BJ (cell line): Measurements from ENCODE around the gene PPP1R7. TPM values are rescaled to one million over a fixed set of nuclear protein-coding genes. Genes with fewer than 3 reads are reported as not detected.

Experiments
- CTCF ChIA-PET: fragments of 350-600 bp; formaldehyde crosslinking; extraction: SDS; loops from one replicate; lab custom pipeline; 2021; ENCODE audit warnings: antibody characterized with exemption, inconsistent platforms; lab: Yijun Ruan, JAX
- POLR2A ChIA-PET: fragments of 300-600 bp; sonication (Branson Sonifier 250); formaldehyde crosslinking; extraction: SDS; loops from one replicate; lab custom pipeline; 2021; ENCODE audit warnings: antibody characterized with exemption; lab: Charles Lee
- DNase-seq: peaks from one replicate; pipeline ENCODE4 v3.0.0-alpha.2; 2011; ENCODE audit warnings: low read depth
- H3K27me3 ChIP-seq: 2 replicates; pipeline ENCODE4 v1.6.0; 2011; ENCODE audit warnings: low read length; ENCODE audit not compliant: control insufficient read depth, insufficient read depth
- H3K36me3 ChIP-seq: 2 replicates; pipeline ENCODE4 v1.5.1; 2011; ENCODE audit warnings: low read length; ENCODE audit not compliant: control insufficient read depth, insufficient read depth
- H3K4me3 ChIP-seq: 2 replicates; pipeline ENCODE4 v1.5.1; 2011; ENCODE audit warnings: low read depth, mild to moderate bottlenecking, control low read depth, low read length
- CTCF ChIP-seq: IDR thresholded peaks from 2 replicates; pipeline ENCODE4 v1.5.1; 2011; ENCODE audit warnings: low read depth, mild to moderate bottlenecking, control low read depth, inconsistent platforms, low read length, moderate library complexity; ENCODE audit not compliant: insufficient read depth
- polyA plus RNA-seq: library from polyadenylated mRNA; depleted of rRNA; stranded (reverse); fragments of >200 nt; gene quantifications from 2 replicates; pipeline ENCODE4 v1.2.3, GENCODE V29; 2011

Gene PPP1R7
- polyA plus RNA-seq, 1 experiment = 45.8 TPM

GRCh38 chr2:241178961-241179360 lies 28.7 kb downstream of the PPP1R7 start:
- H3K36me3 ChIP-seq = peaks cover 4% of the 10 kb centered on the region; the same call in 1 of the 2 replicates
- H3K27me3 ChIP-seq = no peaks in the 10 kb centered on the region
- no peak for DNase-seq
- no peak for TF ChIP-seq CTCF
- ChIA-PET CTCF (no interaction called here), POLR2A (no interaction called here)
- no peak overlapping the region for H3K4me3 ChIP-seq

- no peaks in the 10 kb centered on the region for H3K27me3 ChIP-seq
- CTCF ChIA-PET = no interaction called here
- DNase-seq = no peak
- H3K36me3 ChIP-seq = peaks cover 4% of the 10 kb centered on the region; the same call in 1 of the 2 replicates
- POLR2A ChIA-PET = interaction anchor here (0.6 kb wide), 1 partner anchor 90 kb away, joined by 3 read pairs; no protein-coding TSS in a partner anchor
- TF ChIP-seq CTCF = no peak
- no peak overlapping the region for H3K4me3 ChIP-seq
Measured at GRCh38 chr2:241179899-241180298, 29.6 kb downstream of the PPP1R7 start.

DNA sequence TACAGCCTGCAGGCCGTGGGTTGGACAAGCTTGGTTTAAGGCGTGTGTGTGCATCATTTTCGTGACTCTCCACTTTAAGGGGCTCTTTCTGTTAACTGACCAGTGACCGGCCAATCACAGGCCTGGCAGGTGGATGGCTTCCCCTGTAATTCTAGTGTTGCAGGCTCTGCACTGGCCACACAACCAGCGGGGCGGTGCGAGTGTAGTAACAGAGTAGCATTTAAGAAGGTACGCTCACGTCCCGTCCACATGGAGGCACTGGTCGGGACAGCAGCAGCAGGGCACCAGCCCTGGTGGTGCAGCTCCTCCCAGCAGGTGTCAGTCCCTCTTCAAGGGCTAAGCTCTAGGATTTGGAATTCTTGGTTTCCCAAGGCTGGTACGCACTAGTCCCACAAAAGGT lies 30.2 kb downstream of the PPP1R7 start:
- H3K27me3 ChIP-seq = no peaks in the 10 kb centered on the region
- no peak overlapping the region for H3K4me3 ChIP-seq
- POLR2A ChIA-PET = interaction anchor here (0.6 kb wide), 1 partner anchor 91 kb away, joined by 3 read pairs; no protein-coding TSS in a partner anchor
- DNase-seq = no peak
- CTCF ChIA-PET = no interaction called here
- TF ChIP-seq CTCF = no peak
- H3K36me3 ChIP-seq = peaks cover 4% of the 10 kb centered on the region; the same call in 1 of the 2 replicates

DNA sequence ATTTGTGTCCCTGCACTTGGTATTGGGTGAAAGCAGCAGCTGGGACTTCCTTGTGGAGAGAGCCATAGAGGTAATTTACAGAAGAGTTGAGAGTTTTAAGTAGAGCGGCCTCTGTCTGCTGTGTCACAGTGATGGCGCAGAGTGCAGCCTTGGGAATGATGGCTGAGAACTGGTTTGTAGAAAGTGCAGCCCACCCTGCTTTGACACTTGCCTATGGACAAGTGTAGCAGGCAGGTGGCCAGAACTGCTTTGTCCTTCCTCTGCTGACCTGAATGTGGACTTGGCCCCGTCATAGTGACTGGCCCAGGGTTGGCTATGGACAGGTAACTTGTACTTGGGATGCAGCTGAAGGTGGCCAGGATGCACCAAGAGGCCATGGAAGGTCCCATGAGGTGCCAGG lies 31.9 kb downstream of the PPP1R7 start:
- no peak for TF ChIP-seq CTCF
- no peaks in the 10 kb centered on the region for H3K27me3 ChIP-seq
- DNase-seq = no peak
- ChIA-PET CTCF (no interaction called here), POLR2A (no interaction called here)
- H3K36me3 ChIP-seq = peaks cover 4% of the 10 kb centered on the region; the same call in 1 of the 2 replicates
- no peak overlapping the region for H3K4me3 ChIP-seq

DNA sequence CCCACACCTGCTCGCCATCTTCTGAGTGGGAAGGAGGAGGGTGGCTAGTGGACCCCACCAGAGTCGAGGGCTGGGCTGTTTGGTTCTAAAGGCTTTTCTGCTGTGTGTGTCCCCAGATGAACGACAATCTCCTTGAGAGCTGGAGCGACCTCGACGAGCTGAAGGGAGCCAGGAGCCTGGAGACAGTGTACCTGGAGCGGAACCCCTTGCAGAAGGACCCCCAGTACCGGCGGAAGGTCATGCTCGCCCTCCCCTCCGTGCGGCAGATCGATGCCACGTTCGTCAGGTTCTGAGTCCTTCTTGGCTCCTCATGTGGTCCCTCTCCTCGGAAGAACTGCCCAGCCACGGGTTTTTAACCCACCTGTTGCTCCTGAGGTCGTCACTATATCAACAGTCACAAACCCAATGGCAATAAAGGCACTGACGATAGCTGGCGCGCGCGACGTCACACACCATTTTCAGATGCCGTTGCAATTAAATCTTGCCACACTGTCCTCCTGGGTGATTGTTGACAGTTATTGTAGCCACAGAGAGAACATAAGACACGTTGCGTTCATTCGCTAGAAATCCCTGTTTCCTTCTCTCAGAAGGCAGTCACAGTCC lies 32.4 kb downstream of the PPP1R7 start:
- ChIA-PET CTCF (no interaction called here), POLR2A (no interaction called here)

More for the DNA sequence above, 32.4 kb downstream of the PPP1R7 start:
- no peak overlapping the region for H3K4me3 ChIP-seq
- no peak for TF ChIP-seq CTCF
- peaks cover 4% of the 10 kb centered on the region; the same call in 1 of the 2 replicates for H3K36me3 ChIP-seq
- no peak for DNase-seq
- H3K27me3 ChIP-seq = no peaks in the 10 kb centered on the region
